ACC112 (cell line): ENCODE measurements around the gene UGGT1.
A peak's percentile ranks its signal among the peaks of the same experiment; 100 is the strongest.

ENCODE experiments used
- H2AFZ ChIP-seq: fragments of 200-600 bp; sonication (generic); one replicate; pipeline ENCODE4 v1.6.0; 2017; ENCODE audit warnings: antibody characterized with exemption, low read length; ENCODE audit not compliant: unreplicated experiment
- H3K27ac ChIP-seq: fragments of 200-600 bp; sonication (generic); 2 replicates; pipeline ENCODE4 v1.5.1; 2014; ENCODE audit warnings: low read depth, mild to moderate bottlenecking, antibody characterized with exemption, low read length, moderate library complexity
- H3K27me3 ChIP-seq: fragments of 200-600 bp; sonication (generic); 2 replicates; pipeline ENCODE4 v1.6.1; 2014; ENCODE audit warnings: mild to moderate bottlenecking, antibody characterized with exemption, low read length, moderate library complexity, mixed read lengths; ENCODE audit not compliant: insufficient read depth
- H3K36me3 ChIP-seq: fragments of 200-600 bp; sonication (generic); 2 replicates; pipeline ENCODE4 v1.6.1; 2016; ENCODE audit warnings: mild to moderate bottlenecking, antibody characterized with exemption, low read length, moderate library complexity, mixed read lengths; ENCODE audit not compliant: insufficient read depth
- H3K4me1 ChIP-seq: fragments of 200-600 bp; sonication (generic); one replicate; pipeline ENCODE4 v1.6.1; 2016; ENCODE audit warnings: low read length, mixed read lengths; ENCODE audit not compliant: insufficient read depth, unreplicated experiment, control insufficient read depth
- H3K4me3 ChIP-seq: fragments of 200-600 bp; sonication (generic); 2 replicates; pipeline ENCODE4 v1.5.1; 2014; ENCODE audit warnings: mild to moderate bottlenecking, low read depth, low read length
- H3K79me2 ChIP-seq: fragments of 200-600 bp; sonication (generic); one replicate; pipeline ENCODE4 v1.6.0; 2016; ENCODE audit warnings: low read length; ENCODE audit not compliant: control insufficient read depth, unreplicated experiment, insufficient read depth

Gene UGGT1

GRCh38 chr2:128237081-128237534, 146.1 kb downstream of the UGGT1 start:
- Histone ChIP-seq H3K27ac (peak overlapping the region; percentile 10; the same call in 1 of the 2 replicates), H2AFZ (no peak overlapping the region), H3K79me2 (no peaks in the 10 kb centered on the region), H3K4me1 (peaks cover 13% of the 10 kb centered on the region), H3K4me3 (no peak overlapping the region), H3K27me3 (no peaks in the 10 kb centered on the region), H3K36me3 (no peaks in the 10 kb centered on the region)

GRCh38 chr2:128237911-128238697, 147.1 kb downstream of the UGGT1 start:
- Histone ChIP-seq H3K27ac (no peak overlapping the region), H2AFZ (no peak overlapping the region), H3K4me1 (peaks cover 13% of the 10 kb centered on the region), H3K79me2 (no peaks in the 10 kb centered on the region), H3K36me3 (no peaks in the 10 kb centered on the region), H3K4me3 (no peak overlapping the region), H3K27me3 (no peaks in the 10 kb centered on the region)

- Histone ChIP-seq H3K4me3 (no peak overlapping the region), H3K36me3 (no peaks in the 10 kb centered on the region), H3K79me2 (no peaks in the 10 kb centered on the region), H3K27me3 (no peaks in the 10 kb centered on the region), H3K27ac (no peak overlapping the region), H2AFZ (no peak overlapping the region), H3K4me1 (peaks cover 5% of the 10 kb centered on the region)
Observed at GRCh38 chr2:128241896-128242295, 150.9 kb downstream of the UGGT1 start.
